ENCODE data around the gene HNRNPUL2. TPM values are rescaled to one million over a fixed set of nuclear protein-coding genes. Genes with fewer than 3 reads are reported as not detected.

HNRNPUL2 gene
- total and polyA plus RNA-seq, 9 of the 15 experiments (the other 6 are each of a cell fraction or from before 2014, with no cell fraction given): 0.89 to 44.3 (median 15.2) TPM

- TF ChIP-seq TEAD1 (CRISPR knock-in tag; IDR thresholded peaks at IDR 0.05) (peak in 1 of 2 experiments; percentile 70; a peak in 2 of 4 replicates), ERF (CRISPR knock-in tag; IDR thresholded peaks at IDR 0.05) (peak; percentile 69; the same call in 1 of the 2 replicates), ZBTB17 (CRISPR knock-in tag; IDR thresholded peaks at IDR 0.05) (peak; percentile 85), RFX5 (IDR thresholded peaks at IDR 0.05; ENCODE audit: low read depth, low read length) (peak; percentile 46; the same call in 1 of the 2 replicates), ARID1B (IDR thresholded peaks at IDR 0.05) (peak; percentile 38; the same call in 1 of the 2 replicates), FOXK2 (conservative IDR thresholded peaks at IDR 0.05 in 1 of 2, IDR thresholded peaks at IDR 0.05 in 1 of 2; ENCODE audit: low read depth in 2 of 2) (0 out of 4 replicates have a peak, but pooled peaks of 1 of the 2 experiments have one; percentile 17), ETS2 (tag; IDR thresholded peaks at IDR 0.05; ENCODE audit: borderline replicate concordance, poor library complexity, severe bottlenecking) (no peak), CHD7 (IDR thresholded peaks at IDR 0.05; ENCODE audit: low read depth, low read length) (no peak), CHD1 (IDR thresholded peaks at IDR 0.05; ENCODE audit: low read length) (no peak)
- TF ChIP-seq, protein P1, sequence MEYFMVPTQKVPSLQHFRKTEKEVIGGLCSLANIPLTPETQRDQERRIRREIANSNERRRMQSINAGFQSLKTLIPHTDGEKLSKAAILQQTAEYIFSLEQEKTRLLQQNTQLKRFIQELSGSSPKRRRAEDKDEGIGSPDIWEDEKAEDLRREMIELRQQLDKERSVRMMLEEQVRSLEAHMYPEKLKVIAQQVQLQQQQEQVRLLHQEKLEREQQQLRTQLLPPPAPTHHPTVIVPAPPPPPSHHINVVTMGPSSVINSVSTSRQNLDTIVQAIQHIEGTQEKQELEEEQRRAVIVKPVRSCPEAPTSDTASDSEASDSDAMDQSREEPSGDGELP (CRISPR knock-in tag; IDR thresholded peaks at IDR 0.05; ENCODE audit: borderline replicate concordance): peak; percentile 63
- TF ChIP-seq, protein P2, sequence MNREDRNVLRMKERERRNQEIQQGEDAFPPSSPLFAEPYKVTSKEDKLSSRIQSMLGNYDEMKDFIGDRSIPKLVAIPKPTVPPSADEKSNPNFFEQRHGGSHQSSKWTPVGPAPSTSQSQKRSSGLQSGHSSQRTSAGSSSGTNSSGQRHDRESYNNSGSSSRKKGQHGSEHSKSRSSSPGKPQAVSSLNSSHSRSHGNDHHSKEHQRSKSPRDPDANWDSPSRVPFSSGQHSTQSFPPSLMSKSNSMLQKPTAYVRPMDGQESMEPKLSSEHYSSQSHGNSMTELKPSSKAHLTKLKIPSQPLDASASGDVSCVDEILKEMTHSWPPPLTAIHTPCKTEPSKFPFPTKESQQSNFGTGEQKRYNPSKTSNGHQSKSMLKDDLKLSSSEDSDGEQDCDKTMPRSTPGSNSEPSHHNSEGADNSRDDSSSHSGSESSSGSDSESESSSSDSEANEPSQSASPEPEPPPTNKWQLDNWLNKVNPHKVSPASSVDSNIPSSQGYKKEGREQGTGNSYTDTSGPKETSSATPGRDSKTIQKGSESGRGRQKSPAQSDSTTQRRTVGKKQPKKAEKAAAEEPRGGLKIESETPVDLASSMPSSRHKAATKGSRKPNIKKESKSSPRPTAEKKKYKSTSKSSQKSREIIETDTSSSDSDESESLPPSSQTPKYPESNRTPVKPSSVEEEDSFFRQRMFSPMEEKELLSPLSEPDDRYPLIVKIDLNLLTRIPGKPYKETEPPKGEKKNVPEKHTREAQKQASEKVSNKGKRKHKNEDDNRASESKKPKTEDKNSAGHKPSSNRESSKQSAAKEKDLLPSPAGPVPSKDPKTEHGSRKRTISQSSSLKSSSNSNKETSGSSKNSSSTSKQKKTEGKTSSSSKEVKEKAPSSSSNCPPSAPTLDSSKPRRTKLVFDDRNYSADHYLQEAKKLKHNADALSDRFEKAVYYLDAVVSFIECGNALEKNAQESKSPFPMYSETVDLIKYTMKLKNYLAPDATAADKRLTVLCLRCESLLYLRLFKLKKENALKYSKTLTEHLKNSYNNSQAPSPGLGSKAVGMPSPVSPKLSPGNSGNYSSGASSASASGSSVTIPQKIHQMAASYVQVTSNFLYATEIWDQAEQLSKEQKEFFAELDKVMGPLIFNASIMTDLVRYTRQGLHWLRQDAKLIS (CRISPR knock-in tag; IDR thresholded peaks at IDR 0.05): no peak; the same call in 1 of the 2 replicates
Measured at GRCh38 chr11:62665075-62665598, 62.1 kb downstream of the HNRNPUL2 start, which contains the start of the genes C11orf98 and CSKMT (continued).
